ENCODE data around the gene CTDSP2. TPM values are rescaled to one million over a fixed set of nuclear protein-coding genes. Genes with fewer than 3 reads are reported as not detected.

Gene CTDSP2
- total RNA-seq, 1 experiment from 2014 or later: 82.7 TPM

DNA sequence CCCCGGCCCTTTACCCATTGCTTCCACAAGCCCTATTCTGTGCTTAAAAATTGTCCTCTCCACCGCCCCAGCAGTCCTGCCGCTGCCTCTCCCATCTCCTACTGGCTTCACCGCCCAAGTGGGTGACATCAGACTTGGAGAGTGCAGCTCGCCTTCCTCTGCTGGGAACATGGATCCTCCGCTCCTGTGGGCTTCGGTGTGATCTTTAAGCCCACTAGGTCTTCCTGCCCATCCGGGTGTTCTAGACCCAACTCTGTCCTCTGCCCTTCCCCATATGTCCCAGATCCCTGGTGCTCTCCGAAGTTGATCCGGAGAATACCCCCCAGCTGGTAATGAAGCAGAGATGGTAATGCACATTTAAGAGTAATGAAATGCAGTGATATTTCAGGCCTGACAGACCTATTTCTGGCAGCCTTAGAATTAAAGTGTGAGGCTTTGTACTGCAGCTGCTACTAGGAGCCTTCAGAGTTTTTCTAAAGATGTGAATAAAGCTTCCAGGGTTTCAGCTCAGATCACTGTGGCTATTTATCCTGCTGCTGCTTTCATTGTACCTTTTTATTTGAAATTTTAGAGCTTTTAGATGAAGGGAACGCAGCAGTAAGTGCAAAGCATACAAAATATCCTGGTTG, 22.9 kb upstream of the CTDSP2 start (continued):
- no peak for TF ChIP-seq CEBPB (IDR thresholded peaks at IDR 0.05; ENCODE audit: low read depth)
- TF ChIP-seq POLR2A (IDR thresholded peaks at IDR 0.05; ENCODE audit: borderline replicate concordance, extremely low read depth, insufficient read depth, insufficient read length): no peak

DNA sequence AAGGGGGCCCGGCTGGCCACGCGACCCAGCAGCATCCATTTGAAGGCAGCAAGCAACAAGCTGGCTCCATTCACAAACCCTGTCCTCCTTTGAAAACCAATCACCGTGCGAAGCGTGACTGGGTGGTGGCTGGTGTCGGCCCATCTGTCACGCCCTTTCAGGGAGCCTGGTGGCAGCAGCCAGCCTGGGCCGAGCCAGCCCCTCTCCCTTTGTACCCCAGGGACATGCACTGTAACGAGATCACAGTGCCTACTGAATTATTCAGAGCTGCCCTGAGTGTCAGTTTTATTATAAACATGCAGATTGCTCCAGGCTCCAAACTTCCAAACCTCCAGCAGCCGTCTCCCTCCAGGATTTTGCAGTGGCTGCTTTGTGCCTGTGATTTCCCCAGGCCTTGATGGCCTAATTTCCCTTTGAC, 22.3 kb upstream of the CTDSP2 start:
- Histone ChIP-seq H3K9ac (ENCODE audit: low read length) (no peak overlapping the region), H3K9me2 (ENCODE audit: insufficient read depth) (no peaks in the 10 kb centered on the region), H3K4me3 (replicated peaks in 1 of 2; ENCODE audit: low read depth in 1 of 2, low read length in 2 of 2) (no peak overlapping the region), H3K4me1 (ENCODE audit: control insufficient read depth in 1 of 2, insufficient read depth in 2 of 2, low read length in 2 of 2) (peaks cover 13 to 21% of the 10 kb centered on the region in 2 experiments), H3K9me3 (ENCODE audit: control insufficient read depth in 1 of 2, insufficient read depth in 1 of 2, low read depth in 1 of 2, low read length in 2 of 2) (no peaks in the 10 kb centered on the region), H3K79me2 (ENCODE audit: insufficient read depth, low read length) (no peaks in the 10 kb centered on the region), H3K27ac (ENCODE audit: low read depth, low read length) (no peak overlapping the region), H3K36me3 (ENCODE audit: control insufficient read depth in 1 of 2, insufficient read depth in 2 of 2, low read length in 2 of 2) (no peaks in the 10 kb centered on the region), H4K20me1 (ENCODE audit: insufficient read depth) (no peaks in the 10 kb centered on the region), H2AFZ (ENCODE audit: low read depth, low read length, poor library complexity, severe bottlenecking) (no peak overlapping the region), H3K4me2 (ENCODE audit: low read length) (no peak overlapping the region), H3K27me3 (ENCODE audit: insufficient read depth, low read length) (no peaks in the 10 kb centered on the region)
- no peak for TF ChIP-seq ZFX (IDR thresholded peaks at IDR 0.05)
- BruUV-seq (replicated peaks): no TSS peak
- ChIA-PET POLR2A (no interaction called here), RAD21 (ENCODE audit: low non-redundant PET in 1 of 2, low total read pairs in 2 of 2, uncharacterized antibody in 2 of 2, unreplicated experiment in 2 of 2) (no interaction called here), CTCF (no interaction called here)
- intact Hi-C loops (cut with micrococcal nuclease): no loop called here
- no peak for ATAC-seq
- no peak for DNase-seq (ENCODE audit: low read depth, low spot score)

DNA sequence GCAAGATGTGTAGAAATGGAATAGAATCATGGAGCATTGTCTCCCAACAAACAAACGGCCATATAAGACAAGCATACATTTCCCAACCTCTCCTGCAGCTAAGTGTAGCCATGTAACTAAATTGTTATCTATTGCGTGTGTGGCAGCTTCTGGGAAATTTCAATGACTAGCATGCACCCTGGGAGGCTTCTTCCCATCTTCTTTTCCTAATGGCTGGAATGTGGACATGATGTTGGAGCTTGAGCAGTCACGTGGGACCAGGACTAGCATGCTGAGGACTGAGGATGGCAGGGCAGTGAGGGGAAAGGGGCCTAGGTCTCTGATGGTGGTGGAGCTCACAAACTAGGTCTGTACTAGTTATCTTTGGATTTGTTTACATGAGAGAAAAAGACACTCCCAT, 21.7 kb upstream of the CTDSP2 start:
- no peaks in the 10 kb centered on the region for H3K9me3 ChIP-seq (ENCODE audit: control insufficient read depth in 1 of 2, insufficient read depth in 1 of 2, low read depth in 1 of 2, low read length in 2 of 2)
- H3K4me2 ChIP-seq (ENCODE audit: low read length): no peak overlapping the region
- BruUV-seq (replicated peaks): no TSS peak
- no peaks in the 10 kb centered on the region for H3K36me3 ChIP-seq (ENCODE audit: control insufficient read depth in 1 of 2, insufficient read depth in 2 of 2, low read length in 2 of 2)
- H3K9me2 ChIP-seq (ENCODE audit: insufficient read depth): no peaks in the 10 kb centered on the region
- DNase-seq (ENCODE audit: low read depth, low spot score) (no peak), ATAC-seq (no peak)
- no peaks in the 10 kb centered on the region for H3K27me3 ChIP-seq (ENCODE audit: insufficient read depth, low read length)
- no peak overlapping the region for H3K4me3 ChIP-seq (replicated peaks in 1 of 2; ENCODE audit: low read depth in 1 of 2, low read length in 2 of 2)
- intact Hi-C loops (cut with micrococcal nuclease): no loop called here
- ChIA-PET POLR2A (no interaction called here), CTCF (no interaction called here), RAD21 (ENCODE audit: low non-redundant PET in 1 of 2, low total read pairs in 2 of 2, uncharacterized antibody in 2 of 2, unreplicated experiment in 2 of 2) (no interaction called here)
- H3K9ac ChIP-seq (ENCODE audit: low read length): no peak overlapping the region
- H2AFZ ChIP-seq (ENCODE audit: low read depth, low read length, poor library complexity, severe bottlenecking): no peak overlapping the region
- H3K79me2 ChIP-seq (ENCODE audit: insufficient read depth, low read length): no peaks in the 10 kb centered on the region
- no peak overlapping the region for H3K27ac ChIP-seq (ENCODE audit: low read depth, low read length)
- TF ChIP-seq ATF3 (IDR thresholded peaks at IDR 0.05) (no peak), EGR1 (IDR thresholded peaks at IDR 0.05; ENCODE audit: low read depth) (no peak), ZFX (IDR thresholded peaks at IDR 0.05) (no peak), SRF (IDR thresholded peaks at IDR 0.05; ENCODE audit: low read depth) (no peak)
- peaks cover 13 to 22% of the 10 kb centered on the region in 2 experiments for H3K4me1 ChIP-seq (ENCODE audit: control insufficient read depth in 1 of 2, insufficient read depth in 2 of 2, low read length in 2 of 2)
- no peaks in the 10 kb centered on the region for H4K20me1 ChIP-seq (ENCODE audit: insufficient read depth)

All from HCT116 (cell line).